GM18519 (cell line): ENCODE results near the gene B3GNT3.
A peak's percentile ranks its signal among the peaks of the same experiment; 100 is the strongest.

ENCODE experiments used
- ATAC-seq: cut with Tn5 transposase; IDR thresholded peaks from one replicate; pipeline ENCODE4 v1.9.1; 2021; ENCODE audit warnings: mild to moderate bottlenecking, moderate library complexity; ENCODE audit not compliant: unreplicated experiment, low FRiP score

The B3GNT3 gene

GRCh38 chr19:17854061-17854460 is 59.1 kb downstream of the B3GNT3 start:
- no peak for ATAC-seq

- ATAC-seq, result no peak
Observed at GRCh38 chr19:17855280-17856152, 60.6 kb downstream of the B3GNT3 start.

DNA sequence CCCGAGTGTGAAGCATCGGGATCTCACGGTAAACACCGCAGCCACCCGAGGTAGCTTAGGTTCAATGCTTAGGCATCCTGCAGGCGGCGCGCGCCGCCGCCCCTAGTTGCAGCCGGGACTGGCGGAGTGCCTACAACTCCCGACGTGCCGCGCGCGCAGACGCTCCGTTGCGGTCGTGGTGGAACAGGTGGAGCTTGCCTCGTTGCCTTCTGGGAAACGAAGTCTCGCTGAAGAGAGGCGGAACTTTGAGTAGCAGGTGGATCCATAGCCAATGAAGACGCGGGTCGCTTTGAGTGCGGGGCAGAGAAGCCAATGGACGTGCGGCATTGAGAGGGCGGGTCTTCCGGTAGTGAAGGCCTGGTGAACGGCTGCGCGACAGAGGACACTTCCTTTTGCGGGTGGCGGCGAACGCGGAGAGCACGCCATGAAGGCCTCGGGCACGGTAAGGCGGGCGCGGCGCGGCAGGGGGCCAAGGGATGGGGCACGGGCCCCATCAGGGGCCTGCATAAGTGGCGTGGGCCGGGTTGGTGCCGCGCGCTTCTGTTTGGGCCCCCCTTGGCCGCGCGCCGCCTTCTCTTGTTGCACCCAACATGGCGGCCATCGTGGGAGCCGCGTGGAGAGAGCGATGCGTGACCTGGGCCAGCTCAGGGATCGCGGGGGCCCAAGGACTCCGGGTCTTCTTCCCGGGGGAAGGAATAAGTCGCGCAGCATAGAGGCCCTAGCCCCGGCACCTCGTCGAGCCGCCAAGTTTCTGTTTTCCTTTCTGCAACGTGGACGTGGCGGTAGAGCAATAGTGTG is 64.8 kb downstream of the B3GNT3 start, which contains the start of gene RPL18A:
Gene RPL18A, plus strand, starts transcription at position 378 of the 798 bp plus-strand sequence. Its CDS starts 47 bp downstream, at position 425.
- peak; percentile 76 for ATAC-seq

DNA sequence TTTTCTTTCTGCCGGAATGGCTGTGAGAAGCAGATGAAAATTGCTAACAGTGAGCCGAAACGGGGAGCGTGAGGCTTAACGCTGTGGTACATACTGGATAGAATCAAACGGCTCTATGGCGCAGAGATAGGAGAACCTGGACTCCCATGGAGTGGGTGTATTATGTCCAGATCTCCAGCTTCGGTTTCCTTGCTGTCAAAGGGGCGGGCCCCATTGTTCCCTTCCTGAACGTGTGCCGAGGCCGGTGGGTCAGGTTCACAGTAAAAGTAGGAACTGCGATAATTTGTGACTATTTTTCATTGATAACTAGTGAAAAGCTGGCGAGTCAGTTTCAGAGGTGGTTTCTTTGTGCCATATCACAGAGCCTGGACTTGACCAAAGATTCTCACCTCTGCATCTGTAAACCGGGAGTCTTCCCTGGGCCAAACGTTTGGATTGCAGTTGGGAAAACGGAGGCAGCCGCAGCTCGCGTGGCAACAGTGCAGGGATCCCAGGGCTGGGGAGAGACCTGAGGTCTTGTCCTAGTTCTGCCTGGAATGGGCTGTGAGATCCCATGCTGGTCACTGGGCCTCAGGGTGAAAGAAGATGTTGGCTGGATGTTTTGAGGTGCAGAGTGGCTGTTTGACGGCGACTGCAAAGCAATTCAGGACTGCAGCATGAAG is 65.5 kb downstream of the B3GNT3 start:
- no peak for ATAC-seq

DNA sequence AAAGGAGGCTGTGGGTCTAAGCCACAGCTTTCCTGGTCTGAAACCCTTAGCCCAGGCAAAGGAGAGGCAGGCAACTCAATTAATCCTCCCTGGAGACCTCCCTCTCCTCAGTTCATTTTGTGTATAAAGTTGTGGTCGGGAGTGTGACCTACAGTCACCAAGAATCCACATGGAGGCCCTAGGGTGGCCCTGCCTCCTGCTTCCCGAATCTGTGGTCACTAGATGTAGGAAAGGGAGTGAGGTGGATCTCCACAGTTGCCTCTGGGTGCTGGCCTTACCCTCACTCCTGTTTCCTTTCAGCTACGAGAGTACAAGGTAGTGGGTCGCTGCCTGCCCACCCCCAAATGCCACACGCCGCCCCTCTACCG is 66.0 kb downstream of the B3GNT3 start:
- ATAC-seq, result no peak

DNA sequence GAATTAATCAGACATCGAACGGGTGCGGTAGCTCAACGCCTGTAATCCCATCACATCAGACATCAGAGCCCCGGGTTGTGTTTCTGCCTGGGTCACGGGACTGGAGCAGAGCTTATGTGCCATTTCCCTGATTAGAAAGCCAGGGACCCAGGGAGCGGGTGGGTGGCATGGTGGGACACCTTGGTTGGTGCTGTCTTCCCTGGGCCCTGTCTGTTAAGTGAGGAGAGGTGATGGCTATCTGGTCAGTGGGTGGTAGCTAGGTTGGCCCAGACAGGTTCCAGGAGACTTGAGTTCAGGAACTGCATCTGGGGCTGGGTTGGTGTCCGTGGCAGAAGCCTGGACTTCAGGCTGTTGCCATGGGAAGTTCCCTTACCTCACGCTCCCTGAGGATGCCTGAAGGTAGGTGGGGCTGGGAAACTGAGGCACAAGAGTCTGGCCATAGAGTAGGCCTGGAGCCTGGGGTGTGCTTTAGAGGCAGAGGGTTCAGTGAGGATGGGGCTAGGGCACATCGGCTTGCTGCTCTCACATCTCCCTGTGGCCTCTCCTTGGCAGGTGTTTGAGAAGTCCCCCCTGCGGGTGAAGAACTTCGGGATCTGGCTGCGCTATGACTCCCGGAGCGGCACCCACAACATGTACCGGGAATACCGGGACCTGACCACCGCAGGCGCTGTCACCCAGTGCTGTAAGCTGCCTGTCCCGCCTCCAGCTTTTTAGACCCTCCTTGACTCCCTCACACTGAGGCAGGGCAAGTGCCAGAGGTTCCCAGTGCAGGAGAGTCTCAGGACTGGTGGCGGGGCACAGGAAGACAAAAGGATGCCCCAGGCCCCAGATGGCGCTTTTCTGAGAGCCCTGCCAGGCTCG is 66.8 kb downstream of the B3GNT3 start:
- no peak for ATAC-seq

GRCh38 chr19:17862711-17863519 is 68.0 kb downstream of the B3GNT3 start:
- ATAC-seq, result no peak
